Endothelial cell of umbilical vein (primary cell): ENCODE results near the gene TAF1A. TPM values are rescaled to one million over a fixed set of nuclear protein-coding genes. Genes with fewer than 3 reads are reported as not detected.

Source experiments
- BruUV-seq: library from RNA; stranded (reverse); fragments of 400-500 nt; replicated peaks from 2 replicates; lab custom pipeline; 2021; lab: Mats Ljungman, UMichigan
- CTCF ChIA-PET: fragments of 300-600, 350-600 bp; sonication (Branson Sonifier 250); formaldehyde crosslinking; loops from one replicate; lab custom pipeline; 2021; ENCODE audit warnings: antibody characterized with exemption, inconsistent platforms; lab: Charles Lee
- POLR2A ChIA-PET: fragments of 300-600, 350-600 bp; sonication (Branson Sonifier 250); formaldehyde crosslinking; loops from one replicate; lab custom pipeline; 2021; ENCODE audit warnings: antibody characterized with exemption, inconsistent platforms; lab: Charles Lee
- DNase-seq: peaks from one replicate; pipeline ENCODE4 v3.0.0-alpha.2; 2011; ENCODE audit warnings: low read depth, low spot score
- FAIRE-seq: peaks from 2 replicates; lab custom pipeline; 2011; peaks lifted over from hg19 to GRCh38; lab: Jason Lieb, UNC
- H2AFZ ChIP-seq: 2 replicates; pipeline ENCODE4 v1.6.0; 2012; ENCODE audit warnings: low read depth, low read length, control low read depth, inconsistent platforms
- H3K27ac ChIP-seq: 2 replicates; pipeline ENCODE4 v1.5.1; 2011; ENCODE audit warnings: low read depth, mild to moderate bottlenecking, control low read depth, low read length, moderate library complexity; ENCODE audit not compliant: insufficient read depth
- H3K27me3 ChIP-seq, 2 experiments: 2 replicates each; pipeline versions ENCODE4 v1.6.0 to v1.6.1; 2011; ENCODE audit warnings: low read length in 2 of 2, mixed read lengths in 1 of 2; ENCODE audit not compliant: control insufficient read depth in 2 of 2, insufficient read depth in 2 of 2
- H3K36me3 ChIP-seq, 2 experiments: 2 replicates in 1 of 2; 3 replicates in 1 of 2; pipeline ENCODE4 v1.5.1; 2011; ENCODE audit warnings: low read length in 2 of 2, mild to moderate bottlenecking in 1 of 2, moderate library complexity in 1 of 2; ENCODE audit not compliant: control insufficient read depth in 2 of 2, insufficient read depth in 2 of 2; ENCODE audit errors: extremely low read depth in 1 of 2
- H3K4me1 ChIP-seq: 3 replicates; pipeline ENCODE4 v1.5.1; 2011; ENCODE audit warnings: mild to moderate bottlenecking, low read length; ENCODE audit not compliant: control insufficient read depth, insufficient read depth; ENCODE audit errors: extremely low read depth
- H3K4me2 ChIP-seq: 2 replicates; pipeline ENCODE4 v1.6.1; 2011; ENCODE audit warnings: low read length, control low read depth, mixed read lengths; ENCODE audit not compliant: insufficient read depth
- H3K4me3 ChIP-seq, 3 experiments: fragments of 200-600 bp in 1 of 3; sonication (generic), shearing (Covaris generic) in 1 of 3; replicated peaks in 1 of 3; 2 replicates each; pipeline ENCODE4 v1.5.1; 2011 to 2016; ENCODE audit warnings: control low read depth in 3 of 3, low read length in 3 of 3, mild to moderate bottlenecking in 2 of 3, inconsistent platforms in 1 of 3, low read depth in 1 of 3, moderate library complexity in 1 of 3; ENCODE audit not compliant: insufficient read depth in 1 of 3
- H3K79me2 ChIP-seq: 2 replicates; pipeline ENCODE4 v1.6.0; 2012; ENCODE audit warnings: low read length, inconsistent platforms; ENCODE audit not compliant: control insufficient read depth, insufficient read depth
- H3K9ac ChIP-seq: replicated peaks from 2 replicates; pipeline ENCODE3; 2011; ENCODE audit warnings: low read length, control low read depth; ENCODE audit not compliant: insufficient read depth; ENCODE audit errors: extremely low read depth
- H3K9me1 ChIP-seq: replicated peaks from 3 replicates; pipeline ENCODE4 v1.6.0; 2011; ENCODE audit warnings: mild to moderate bottlenecking, low read length; ENCODE audit not compliant: control insufficient read depth, insufficient read depth; ENCODE audit errors: extremely low read depth
- H3K9me3 ChIP-seq: replicated peaks from 2 replicates; pipeline ENCODE4 v1.5.1; 2012; ENCODE audit warnings: low read length, inconsistent platforms; ENCODE audit not compliant: control insufficient read depth, insufficient read depth
- H4K20me1 ChIP-seq: replicated peaks from 2 replicates; pipeline ENCODE3; 2011; ENCODE audit warnings: mild to moderate bottlenecking, low read length; ENCODE audit not compliant: control insufficient read depth, insufficient read depth; ENCODE audit errors: extremely low read depth
- EZH2 ChIP-seq: IDR thresholded peaks from 2 replicates; pipeline ENCODE4 v1.6.1; 2012; ENCODE audit warnings: borderline replicate concordance, low read depth, mild to moderate bottlenecking, moderate library complexity, low read length, inconsistent platforms; ENCODE audit not compliant: severe bottlenecking
- FOS ChIP-seq: IDR thresholded peaks from 2 replicates; pipeline ENCODE4 v1.6.1; 2011; ENCODE audit warnings: mild to moderate bottlenecking, low read length, moderate library complexity, borderline replicate concordance; ENCODE audit not compliant: insufficient read depth
- GATA2 ChIP-seq: IDR thresholded peaks from 2 replicates; pipeline ENCODE4 v1.7.0; 2011; ENCODE audit warnings: low read depth, mild to moderate bottlenecking, moderate library complexity, mixed read lengths, low read length; ENCODE audit not compliant: insufficient read length, insufficient read depth
- JUN ChIP-seq: IDR thresholded peaks from 2 replicates; pipeline ENCODE4 v1.6.1; 2011; ENCODE audit warnings: borderline replicate concordance, low read depth; ENCODE audit not compliant: insufficient read length, insufficient read depth
- MYC ChIP-seq: IDR thresholded peaks from one replicate; pipeline ENCODE4 v1.6.1; 2011; ENCODE audit warnings: mild to moderate bottlenecking, low read depth, low read length
- POLR2A ChIP-seq: IDR thresholded peaks from 2 replicates; pipeline ENCODE4 v1.6.1; 2012; ENCODE audit warnings: low read depth, mild to moderate bottlenecking, control low read depth, low read length
- POLR2AphosphoS5 ChIP-seq: IDR thresholded peaks from 2 replicates; pipeline ENCODE4 v1.6.1; 2012; ENCODE audit warnings: low read depth, mild to moderate bottlenecking, control low read depth, low read length, moderate library complexity; ENCODE audit not compliant: insufficient read depth
- dilution Hi-C: fragments of 300-500 bp; cut with MboI; formaldehyde crosslinking; loops from one replicate; pipeline ENCODE4 v1.15.0; 2019; ENCODE audit warnings: low sequenced_read_pairs; ENCODE audit not compliant: extremely low pct_ligation_motif_present
- intact Hi-C: fragments of 100-400 bp; cut with micrococcal nuclease; formaldehyde crosslinking; loops from one replicate; pipeline ENCODE4 v1.10.0; 2022
- polyA plus RNA-seq, 4 experiments: library from polyadenylated mRNA; depleted of rRNA in 3 of 4; stranded (reverse) in 3 of 4; unstranded in 1 of 4; fragments of >200 nt; gene quantifications; 2 replicates each; pipeline versions ENCODE4 v1.2.1 to v1.2.3, GENCODE V29; 2011 to 2012; ENCODE audit warnings: missing spikeins in 1 of 4
- total RNA-seq: library from RNA; stranded (reverse); gene quantifications from 2 replicates; pipeline ENCODE4 v1.2.3, GENCODE V29; 2021
- TF ChIP-seq, protein P1 (sequence below), 2 donors: IDR thresholded peaks; 1 replicate in 1 of 2; 2 replicates in 1 of 2; pipeline ENCODE4 v1.5.1; 2011; ENCODE audit warnings: low read length in 2 of 2, mild to moderate bottlenecking in 2 of 2, moderate library complexity in 2 of 2, control low read depth in 1 of 2, inconsistent platforms in 1 of 2, low read depth in 1 of 2; ENCODE audit not compliant: insufficient read depth in 1 of 2; ENCODE audit errors: extremely low read depth in 1 of 2
- TF ChIP-seq, protein P2 (sequence below): IDR thresholded peaks from 2 replicates; pipeline ENCODE4 v1.6.1; 2011; ENCODE audit not compliant: insufficient read depth, insufficient read length

Gene TAF1A
- total and polyA plus RNA-seq, 2 donors (not counting 3 experiments of a cell fraction or from before 2014, with no cell fraction given), result 1.3 to 5.3 TPM

DNA sequence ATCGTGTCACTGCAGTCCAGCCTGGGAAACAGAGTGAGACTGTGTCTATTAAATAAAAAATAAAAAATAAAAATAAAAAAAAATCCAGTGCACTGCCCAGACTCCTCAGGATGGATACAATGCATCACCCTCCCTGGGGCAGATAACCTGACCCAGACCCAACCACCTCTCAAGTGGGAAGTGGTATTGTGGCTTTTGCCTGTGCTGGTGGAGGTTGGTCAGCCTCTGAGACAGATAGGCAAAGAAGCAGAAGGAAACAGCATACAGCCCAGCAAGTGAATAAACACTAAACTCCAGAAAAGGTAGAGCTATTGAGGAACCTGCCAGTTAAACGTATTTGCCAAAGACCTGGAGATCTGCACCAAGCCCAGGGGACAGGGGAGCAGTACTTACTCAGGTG is 63.8 kb downstream of the TAF1A start:
- H3K36me3 ChIP-seq, result no peaks in the 10 kb centered on the region
- TF ChIP-seq MYC (no peak), POLR2AphosphoS5 (no peak)
- TF ChIP-seq, protein P1, sequence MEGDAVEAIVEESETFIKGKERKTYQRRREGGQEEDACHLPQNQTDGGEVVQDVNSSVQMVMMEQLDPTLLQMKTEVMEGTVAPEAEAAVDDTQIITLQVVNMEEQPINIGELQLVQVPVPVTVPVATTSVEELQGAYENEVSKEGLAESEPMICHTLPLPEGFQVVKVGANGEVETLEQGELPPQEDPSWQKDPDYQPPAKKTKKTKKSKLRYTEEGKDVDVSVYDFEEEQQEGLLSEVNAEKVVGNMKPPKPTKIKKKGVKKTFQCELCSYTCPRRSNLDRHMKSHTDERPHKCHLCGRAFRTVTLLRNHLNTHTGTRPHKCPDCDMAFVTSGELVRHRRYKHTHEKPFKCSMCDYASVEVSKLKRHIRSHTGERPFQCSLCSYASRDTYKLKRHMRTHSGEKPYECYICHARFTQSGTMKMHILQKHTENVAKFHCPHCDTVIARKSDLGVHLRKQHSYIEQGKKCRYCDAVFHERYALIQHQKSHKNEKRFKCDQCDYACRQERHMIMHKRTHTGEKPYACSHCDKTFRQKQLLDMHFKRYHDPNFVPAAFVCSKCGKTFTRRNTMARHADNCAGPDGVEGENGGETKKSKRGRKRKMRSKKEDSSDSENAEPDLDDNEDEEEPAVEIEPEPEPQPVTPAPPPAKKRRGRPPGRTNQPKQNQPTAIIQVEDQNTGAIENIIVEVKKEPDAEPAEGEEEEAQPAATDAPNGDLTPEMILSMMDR (IDR thresholded peaks at IDR 0.05; ENCODE audit: extremely low read depth in 1 of 2, insufficient read depth in 1 of 2, low read depth in 1 of 2, low read length in 2 of 2), result no peak
- no peak for DNase-seq
- no peaks in the 10 kb centered on the region for H3K9me3 ChIP-seq
- no peak overlapping the region for H3K27ac ChIP-seq
- no peak overlapping the region for H2AFZ ChIP-seq
- H4K20me1 ChIP-seq, result no peaks in the 10 kb centered on the region
- H3K9me1 ChIP-seq, result no peaks in the 10 kb centered on the region
- no peaks in the 10 kb centered on the region for H3K79me2 ChIP-seq
- ChIA-PET CTCF (no interaction called here), POLR2A (no interaction called here)
- no peak for FAIRE-seq
- H3K9ac ChIP-seq, result no peak overlapping the region
- no peak overlapping the region for H3K4me2 ChIP-seq
- H3K27me3 ChIP-seq, result no peaks in the 10 kb centered on the region
- BruUV-seq, result no TSS peak
- no peaks in the 10 kb centered on the region for H3K4me1 ChIP-seq
- no peak overlapping the region for H3K4me3 ChIP-seq
- dilution Hi-C loops (no loop called here), intact Hi-C loops (no loop called here)

DNA sequence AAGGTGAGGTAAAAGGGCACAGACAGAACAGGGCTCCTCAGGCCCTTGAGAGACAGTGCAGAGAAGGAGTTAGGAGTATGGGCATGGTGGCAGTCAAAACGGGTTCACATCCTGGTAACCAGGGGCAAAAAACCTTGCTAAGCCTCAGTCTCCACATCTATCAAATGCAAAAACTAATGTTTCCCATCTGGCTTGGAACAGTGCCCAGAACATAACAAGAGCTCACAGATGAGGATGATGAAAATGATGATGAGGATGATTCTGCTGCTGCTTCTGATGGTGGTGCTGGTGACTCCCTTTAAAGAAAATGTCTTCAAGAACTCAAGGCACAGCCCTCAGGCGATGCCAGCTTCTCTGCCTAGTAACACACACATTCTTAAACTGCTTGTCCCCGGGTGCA is 65.9 kb downstream of the TAF1A start:
- no peaks in the 10 kb centered on the region for H3K9me1 ChIP-seq
- H3K4me2 ChIP-seq, result no peak overlapping the region
- ChIA-PET CTCF (no interaction called here), POLR2A (no interaction called here)
- H3K36me3 ChIP-seq, result no peaks in the 10 kb centered on the region
- H3K9ac ChIP-seq, result no peak overlapping the region
- dilution Hi-C loops, result no loop called here
- no peaks in the 10 kb centered on the region for H4K20me1 ChIP-seq
- no peak overlapping the region for H2AFZ ChIP-seq
- intact Hi-C loops, result no loop called here
- no peak overlapping the region for H3K4me3 ChIP-seq
- no peaks in the 10 kb centered on the region for H3K79me2 ChIP-seq
- H3K27me3 ChIP-seq, result no peaks in the 10 kb centered on the region
- FAIRE-seq (no peak), DNase-seq (no peak)
- TF ChIP-seq FOS (no peak), JUN (no peak), MYC (no peak), EZH2 (no peak), POLR2AphosphoS5 (no peak), GATA2 (no peak), POLR2A (no peak)
- TF ChIP-seq, protein P2, sequence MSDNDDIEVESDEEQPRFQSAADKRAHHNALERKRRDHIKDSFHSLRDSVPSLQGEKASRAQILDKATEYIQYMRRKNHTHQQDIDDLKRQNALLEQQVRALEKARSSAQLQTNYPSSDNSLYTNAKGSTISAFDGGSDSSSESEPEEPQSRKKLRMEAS, result no peak
- TF ChIP-seq, protein P1 (IDR thresholded peaks at IDR 0.05; ENCODE audit: extremely low read depth in 1 of 2, insufficient read depth in 1 of 2, low read depth in 1 of 2, low read length in 2 of 2), result no peak
- BruUV-seq, result no TSS peak
- H3K4me1 ChIP-seq, result no peaks in the 10 kb centered on the region
- H3K27ac ChIP-seq, result no peak overlapping the region
- no peaks in the 10 kb centered on the region for H3K9me3 ChIP-seq
